GM18499 (cell line): ENCODE results near the gene P2RY2.

Experiments used
- ATAC-seq: cut with Tn5 transposase; IDR thresholded peaks from one replicate; pipeline ENCODE4 v1.9.1; 2021; ENCODE audit warnings: moderate number of reproducible peaks; ENCODE audit not compliant: insufficient read depth, unreplicated experiment

The P2RY2 gene

GRCh38 chr11:73239111-73239521, 21.0 kb downstream of the P2RY2 start:
- no peak for ATAC-seq

- ATAC-seq = no peak
These were observed 21.6 kb downstream of the P2RY2 start for GRCh38 chr11:73239571-73240189.

GRCh38 chr11:73240190-73240781, 22.2 kb downstream of the P2RY2 start:
- ATAC-seq = no peak

GRCh38 chr11:73241300-73241699, 23.2 kb downstream of the P2RY2 start:
- ATAC-seq = no peak

- no peak for ATAC-seq
These were observed 24.4 kb downstream of the P2RY2 start for GRCh38 chr11:73242251-73243092.

GRCh38 chr11:73243093-73243485, 25.0 kb downstream of the P2RY2 start:
- ATAC-seq = no peak

- no peak for ATAC-seq
These were observed 26.6 kb downstream of the P2RY2 start for GRCh38 chr11:73244589-73245240.

- ATAC-seq = no peak
These were observed 27.4 kb downstream of the P2RY2 start for GRCh38 chr11:73245461-73245860.

GRCh38 chr11:73246303-73246702, 28.2 kb downstream of the P2RY2 start:
- no peak for ATAC-seq

GRCh38 chr11:73248526-73249185, 30.6 kb downstream of the P2RY2 start:
- no peak for ATAC-seq

- ATAC-seq = no peak
These were observed 31.2 kb downstream of the P2RY2 start for GRCh38 chr11:73249304-73249703.

- ATAC-seq = no peak
These were observed 32.0 kb downstream of the P2RY2 start for GRCh38 chr11:73249853-73250783.

- ATAC-seq = no peak
These were observed 34.6 kb downstream of the P2RY2 start for GRCh38 chr11:73252577-73253191.

- no peak for ATAC-seq
These were observed 39.4 kb downstream of the P2RY2 start for GRCh38 chr11:73257342-73258103.

- ATAC-seq = no peak
These were observed 40.3 kb downstream of the P2RY2 start for GRCh38 chr11:73258104-73259035.

GRCh38 chr11:73259406-73260126, 41.5 kb downstream of the P2RY2 start:
- no peak for ATAC-seq

- ATAC-seq = no peak
These were observed 42.0 kb downstream of the P2RY2 start for GRCh38 chr11:73260127-73260457.
